OCI-LY3 (cell line): Measurements from ENCODE around the gene ARHGAP22.

ENCODE experiments used
- CTCF ChIP-seq: fragments of 200-600, 300-600 bp; sonication (generic); IDR thresholded peaks from 2 replicates; pipeline ENCODE4 v1.5.1; 2014; ENCODE audit warnings: antibody characterized with exemption, low read length, low read depth
- EZH2phosphoT487 ChIP-seq: fragments of 200-600 bp; shearing (Covaris generic); IDR thresholded peaks from 2 replicates; pipeline ENCODE4 v1.6.1; 2018; ENCODE audit warnings: antibody characterized with exemption, mixed run types, low read depth

GRCh38 chr10:48520594-48520993 lies 84.3 kb downstream of the ARHGAP22 start:
- no peak for TF ChIP-seq CTCF
- no peak for TF ChIP-seq EZH2phosphoT487
